OCI-LY7 (cell line): ENCODE data around the gene DLG3. TPM values are rescaled to one million over a fixed set of nuclear protein-coding genes. Genes with fewer than 3 reads are reported as not detected.

Experiments
- BruUV-seq: library from RNA; stranded (reverse); fragments of 400-500 nt; replicated peaks from 2 replicates; lab custom pipeline; 2021; lab: Mats Ljungman, UMichigan
- CTCF ChIA-PET: fragments of 300-600 bp; sonication (Branson Sonifier 250); formaldehyde crosslinking; loops from one replicate; lab custom pipeline; 2022; ENCODE audit warnings: antibody characterized with exemption; ENCODE audit not compliant: unreplicated experiment; lab: Charles Lee
- POLR2A ChIA-PET: fragments of 300-600 bp; sonication (Branson Sonifier 250); formaldehyde crosslinking; loops from one replicate; lab custom pipeline; 2022; ENCODE audit warnings: antibody characterized with exemption; lab: Charles Lee
- DNase-seq: peaks from one replicate; pipeline ENCODE4 v3.0.0-alpha.2; 2015; ENCODE audit warnings: low spot score
- H2AFZ ChIP-seq: fragments of 200-600 bp; sonication (generic), shearing (Covaris generic); 2 replicates; pipeline ENCODE4 v1.6.1; 2014; ENCODE audit warnings: mild to moderate bottlenecking, antibody characterized with exemption, low read length, moderate library complexity
- H3K27ac ChIP-seq: fragments of 200-600 bp; sonication (generic); 2 replicates; pipeline ENCODE4 v1.5.1; 2014; ENCODE audit warnings: mixed run types, low read depth, mild to moderate bottlenecking, moderate library complexity, low read length, inconsistent platforms; ENCODE audit not compliant: poor library complexity, severe bottlenecking
- H3K36me3 ChIP-seq: fragments of 200-600 bp; sonication (generic); 2 replicates; pipeline ENCODE4 v1.6.1; 2014; ENCODE audit warnings: mild to moderate bottlenecking, antibody characterized with exemption, low read length, moderate library complexity, mixed read lengths; ENCODE audit not compliant: insufficient read depth
- H3K4me1 ChIP-seq: fragments of 200-600 bp; sonication (generic); 2 replicates; pipeline ENCODE4 v1.5.1; 2014; ENCODE audit warnings: mild to moderate bottlenecking, low read length; ENCODE audit not compliant: insufficient read depth, poor library complexity, severe bottlenecking
- H3K4me2 ChIP-seq: fragments of 200-600 bp; sonication (generic); 2 replicates; pipeline ENCODE4 v1.6.1; 2014; ENCODE audit warnings: mild to moderate bottlenecking, low read length
- H3K4me3 ChIP-seq: fragments of 200-600 bp; sonication (generic); 2 replicates; pipeline ENCODE4 v1.5.1; 2014; ENCODE audit warnings: mild to moderate bottlenecking, low read depth, low read length; ENCODE audit not compliant: poor library complexity, severe bottlenecking
- H3K79me2 ChIP-seq: fragments of 200-600 bp; sonication (generic); 2 replicates; pipeline ENCODE4 v1.6.1; 2016; ENCODE audit warnings: low read depth, mild to moderate bottlenecking, low read length, moderate library complexity, mixed read lengths; ENCODE audit not compliant: insufficient read depth
- H3K9me2 ChIP-seq: fragments of 200-600 bp; sonication (generic); 2 replicates; pipeline ENCODE4 v1.6.1; 2016; ENCODE audit warnings: mild to moderate bottlenecking, low read length, mixed read lengths; ENCODE audit not compliant: insufficient read depth
- H3K9me3 ChIP-seq: fragments of 200-600 bp; sonication (generic); 2 replicates; pipeline ENCODE4 v1.6.1; 2014; ENCODE audit warnings: mild to moderate bottlenecking, mixed run types, low read length, mixed read lengths
- H4K20me1 ChIP-seq: fragments of 200-600 bp; sonication (generic); 2 replicates; pipeline ENCODE4 v1.6.1; 2014; ENCODE audit warnings: mild to moderate bottlenecking, antibody characterized with exemption, low read length, moderate library complexity, mixed read lengths; ENCODE audit not compliant: insufficient read depth
- CTCF ChIP-seq: fragments of 200-600 bp; sonication (generic); conservative IDR thresholded peaks from 2 replicates; pipeline ENCODE4 v1.5.1; 2014; ENCODE audit warnings: mild to moderate bottlenecking, antibody characterized with exemption, low read length, moderate library complexity, mixed read lengths
- EZH2phosphoT487 ChIP-seq: fragments of 200-600 bp; sonication (generic); IDR thresholded peaks from 2 replicates; pipeline ENCODE4 v1.6.1; 2018; ENCODE audit warnings: low read depth, borderline replicate concordance, mild to moderate bottlenecking, mixed run types, antibody characterized with exemption, low read length, moderate library complexity, mixed read lengths
- intact Hi-C: fragments of 100-400 bp; cut with micrococcal nuclease; formaldehyde crosslinking; loops from one replicate; pipeline ENCODE4 v1.10.0; 2022; ENCODE audit not compliant: unreplicated experiment
- total RNA-seq, 2 experiments: library from RNA; depleted of rRNA in 1 of 2; stranded (reverse); fragments of >200 nt in 1 of 2; shearing (Covaris generic) in 1 of 2; gene quantifications; 2 replicates each; pipeline ENCODE4 v1.2.3, GENCODE V29; 2014 to 2022

The DLG3 gene
- total RNA-seq, 2 experiments from 2014 or later: 0.06 TPM; not detected in 1

GRCh38 chrX:70426286-70427278 is 18.1 kb upstream of the DLG3 start:
- H3K36me3 ChIP-seq: peaks cover 1% of the 10 kb centered on the region; the same call in 1 of the 2 replicates
- BruUV-seq: no TSS peak
- CTCF ChIA-PET: interaction anchor here (0.6 kb wide), 1 partner anchor 126 kb away, joined by 4 read pairs; no protein-coding TSS in a partner anchor
- no peak for DNase-seq
- TF ChIP-seq CTCF: no peak
- no peak for TF ChIP-seq EZH2phosphoT487
- no peaks in the 10 kb centered on the region for H4K20me1 ChIP-seq
- H3K4me3 ChIP-seq: no peak overlapping the region
- no peaks in the 10 kb centered on the region for H3K9me2 ChIP-seq
- H3K4me2 ChIP-seq: no peak overlapping the region
- POLR2A ChIA-PET: no interaction called here
- no peaks in the 10 kb centered on the region for H3K9me3 ChIP-seq
- H3K4me1 ChIP-seq: no peaks in the 10 kb centered on the region
- no peak overlapping the region for H3K27ac ChIP-seq
- intact Hi-C loops: no loop called here
- H3K79me2 ChIP-seq: no peaks in the 10 kb centered on the region
- no peak overlapping the region for H2AFZ ChIP-seq

GRCh38 chrX:70427365-70427764 is 17.3 kb upstream of the DLG3 start:
- Histone ChIP-seq H3K4me2 (no peak overlapping the region), H3K4me1 (no peaks in the 10 kb centered on the region), H3K79me2 (no peaks in the 10 kb centered on the region), H3K9me3 (no peaks in the 10 kb centered on the region), H4K20me1 (no peaks in the 10 kb centered on the region), H3K27ac (no peak overlapping the region), H3K9me2 (no peaks in the 10 kb centered on the region), H3K36me3 (no peaks in the 10 kb centered on the region), H2AFZ (no peak overlapping the region), H3K4me3 (no peak overlapping the region)
- CTCF ChIA-PET: interaction anchor here (0.6 kb wide), 1 partner anchor 127 kb away, joined by 4 read pairs; no protein-coding TSS in a partner anchor
- DNase-seq: no peak
- intact Hi-C loops: no loop called here
- no TSS peak for BruUV-seq
- no peak for TF ChIP-seq CTCF
- TF ChIP-seq EZH2phosphoT487: no peak
- POLR2A ChIA-PET: no interaction called here
